Measurements from ENCODE around the gene DOCK4. TPM values are rescaled to one million over a fixed set of nuclear protein-coding genes. Genes with fewer than 3 reads are reported as not detected.

Gene DOCK4
- total and polyA plus RNA-seq, 4 donors: 2.9 to 94.3 (median 20.0) TPM

- no peaks in the 10 kb centered on the region for H3K4me1 ChIP-seq (ENCODE audit: control insufficient read depth in 1 of 2, insufficient read depth in 2 of 2, low read length in 2 of 2)
- no peak overlapping the region for H3K27ac ChIP-seq (ENCODE audit: low read depth in 1 of 2, low read length in 2 of 2)
- no peak overlapping the region for H3K4me3 ChIP-seq (ENCODE audit: low read length in 2 of 2)
- no peaks in the 10 kb centered on the region for H3K9me3 ChIP-seq (ENCODE audit: control insufficient read depth, low read length)
- 87 to 89% methylated on average over 10 of the region's 10 CpGs for WGBS, 2 donors
- ATAC-seq (ENCODE audit: low FRiP score) (no peak), DNase-seq (no peak)
- no peaks in the 10 kb centered on the region for H3K36me3 ChIP-seq (ENCODE audit: control insufficient read depth in 1 of 2, insufficient read depth in 2 of 2, low read length in 1 of 2)
- H3K27me3 ChIP-seq (ENCODE audit: control insufficient read depth in 1 of 2, insufficient read depth in 2 of 2, low read length in 1 of 2): no peaks in the 10 kb centered on the region
- intact Hi-C loops (cut with DNase I): loop anchor here in 1 of 2 donors (10.0 kb wide), 1 partner anchor 641 kb away; no protein-coding TSS in a partner anchor
Observed at GRCh38 chr7:111853201-111853990, 352.8 kb downstream of the DOCK4 start.

GRCh38 chr7:111852081-111852480 is 354.1 kb downstream of the DOCK4 start:
- intact Hi-C loops (cut with DNase I): loop anchor here in 1 of 2 donors (10.0 kb wide), 1 partner anchor 643 kb away; no protein-coding TSS in a partner anchor
- no peaks in the 10 kb centered on the region for H3K4me1 ChIP-seq (ENCODE audit: control insufficient read depth in 1 of 2, insufficient read depth in 2 of 2, low read length in 2 of 2)
- no peak overlapping the region for H3K27ac ChIP-seq (ENCODE audit: low read depth in 1 of 2, low read length in 2 of 2)
- DNase-seq: no peak
- 92 to 94% methylated on average over 7 of the region's 7 CpGs for WGBS, 2 donors
- no peaks in the 10 kb centered on the region for H3K27me3 ChIP-seq (ENCODE audit: control insufficient read depth in 1 of 2, insufficient read depth in 2 of 2, low read length in 1 of 2)
- no peak overlapping the region for H3K4me3 ChIP-seq (ENCODE audit: low read length in 2 of 2)
- no peaks in the 10 kb centered on the region for H3K36me3 ChIP-seq (ENCODE audit: control insufficient read depth in 1 of 2, insufficient read depth in 2 of 2, low read length in 1 of 2)
- no peak for ATAC-seq (ENCODE audit: low FRiP score)
- no peaks in the 10 kb centered on the region for H3K9me3 ChIP-seq (ENCODE audit: control insufficient read depth, low read length)

- 91 to 93% methylated on average over 6 of the region's 6 CpGs for WGBS, 2 donors
- no peaks in the 10 kb centered on the region for H3K27me3 ChIP-seq (ENCODE audit: control insufficient read depth in 1 of 2, insufficient read depth in 2 of 2, low read length in 1 of 2)
- H3K4me1 ChIP-seq (ENCODE audit: control insufficient read depth in 1 of 2, insufficient read depth in 2 of 2, low read length in 2 of 2): no peaks in the 10 kb centered on the region
- no peaks in the 10 kb centered on the region for H3K9me3 ChIP-seq (ENCODE audit: control insufficient read depth, low read length)
- DNase-seq (no peak), ATAC-seq (ENCODE audit: low FRiP score) (no peak)
- intact Hi-C loops (cut with DNase I): no loop called here
- no peak overlapping the region for H3K27ac ChIP-seq (ENCODE audit: low read depth in 1 of 2, low read length in 2 of 2)
- peaks cover 0 to 2% of the 10 kb centered on the region in 2 donors for H3K36me3 ChIP-seq (ENCODE audit: control insufficient read depth in 1 of 2, insufficient read depth in 2 of 2, low read length in 1 of 2)
- no peak overlapping the region for H3K4me3 ChIP-seq (ENCODE audit: low read length in 2 of 2)
Observed at GRCh38 chr7:111846898-111847297, 359.3 kb downstream of the DOCK4 start.

- H3K36me3 ChIP-seq (ENCODE audit: control insufficient read depth in 1 of 2, insufficient read depth in 2 of 2, low read length in 1 of 2): peaks cover 0 to 2% of the 10 kb centered on the region in 2 donors
Observed at GRCh38 chr7:111845853-111846252, 360.3 kb downstream of the DOCK4 start.

GRCh38 chr7:111844904-111845671 is 361.1 kb downstream of the DOCK4 start:
- peaks cover 0 to 2% of the 10 kb centered on the region in 2 donors for H3K36me3 ChIP-seq (ENCODE audit: control insufficient read depth in 1 of 2, insufficient read depth in 2 of 2, low read length in 1 of 2)
- no peak for ATAC-seq (ENCODE audit: low FRiP score)

More at GRCh38 chr7:111845853-111846252, 360.3 kb downstream of the DOCK4 start:
- Histone ChIP-seq H3K4me1 (ENCODE audit: control insufficient read depth in 1 of 2, insufficient read depth in 2 of 2, low read length in 2 of 2) (no peaks in the 10 kb centered on the region), H3K27me3 (ENCODE audit: control insufficient read depth in 1 of 2, insufficient read depth in 2 of 2, low read length in 1 of 2) (no peaks in the 10 kb centered on the region), H3K4me3 (ENCODE audit: low read length in 2 of 2) (no peak overlapping the region), H3K9me3 (ENCODE audit: control insufficient read depth, low read length) (no peaks in the 10 kb centered on the region), H3K27ac (ENCODE audit: low read depth in 1 of 2, low read length in 2 of 2) (no peak overlapping the region)
- ATAC-seq (ENCODE audit: low FRiP score) (no peak), DNase-seq (no peak)
- WGBS, 2 donors: 94% methylated on average over 4 of the region's 4 CpGs
- intact Hi-C loops (cut with DNase I): no loop called here

GRCh38 chr7:111842491-111842890 is 363.7 kb downstream of the DOCK4 start:
- intact Hi-C loops (cut with DNase I): no loop called here
- DNase-seq: no peak
- WGBS, 2 donors: 73 to 74% methylated on average over 3 of the region's 3 CpGs
- no peak overlapping the region for H3K4me3 ChIP-seq (ENCODE audit: low read length in 2 of 2)
- no peak overlapping the region for H3K27ac ChIP-seq (ENCODE audit: low read depth in 1 of 2, low read length in 2 of 2)
- no peaks in the 10 kb centered on the region for H3K9me3 ChIP-seq (ENCODE audit: control insufficient read depth, low read length)
- ATAC-seq (ENCODE audit: low FRiP score): no peak
- no peaks in the 10 kb centered on the region for H3K4me1 ChIP-seq (ENCODE audit: control insufficient read depth in 1 of 2, insufficient read depth in 2 of 2, low read length in 2 of 2)
- peaks cover 0 to 2% of the 10 kb centered on the region in 2 donors for H3K36me3 ChIP-seq (ENCODE audit: control insufficient read depth in 1 of 2, insufficient read depth in 2 of 2, low read length in 1 of 2)
- H3K27me3 ChIP-seq (ENCODE audit: control insufficient read depth in 1 of 2, insufficient read depth in 2 of 2, low read length in 1 of 2): no peaks in the 10 kb centered on the region

More at GRCh38 chr7:111844904-111845671, 361.1 kb downstream of the DOCK4 start:
- DNase-seq: no peak
- WGBS, 2 donors: 90 to 91% methylated on average over 4 of the region's 4 CpGs
- Histone ChIP-seq H3K27me3 (ENCODE audit: control insufficient read depth in 1 of 2, insufficient read depth in 2 of 2, low read length in 1 of 2) (no peaks in the 10 kb centered on the region), H3K9me3 (ENCODE audit: control insufficient read depth, low read length) (no peaks in the 10 kb centered on the region), H3K27ac (ENCODE audit: low read depth in 1 of 2, low read length in 2 of 2) (no peak overlapping the region), H3K4me1 (ENCODE audit: control insufficient read depth in 1 of 2, insufficient read depth in 2 of 2, low read length in 2 of 2) (no peaks in the 10 kb centered on the region), H3K4me3 (ENCODE audit: low read length in 2 of 2) (no peak overlapping the region)
- intact Hi-C loops (cut with DNase I): no loop called here

GRCh38 chr7:111841596-111842205 is 364.5 kb downstream of the DOCK4 start:
- no peaks in the 10 kb centered on the region for H3K4me1 ChIP-seq (ENCODE audit: control insufficient read depth in 1 of 2, insufficient read depth in 2 of 2, low read length in 2 of 2)
- H3K27me3 ChIP-seq (ENCODE audit: control insufficient read depth in 1 of 2, insufficient read depth in 2 of 2, low read length in 1 of 2): no peaks in the 10 kb centered on the region
- no peak for DNase-seq
- no peaks in the 10 kb centered on the region for H3K9me3 ChIP-seq (ENCODE audit: control insufficient read depth, low read length)
- H3K36me3 ChIP-seq (ENCODE audit: control insufficient read depth in 1 of 2, insufficient read depth in 2 of 2, low read length in 1 of 2): peaks cover 0 to 2% of the 10 kb centered on the region in 2 donors
- H3K4me3 ChIP-seq (ENCODE audit: low read length in 2 of 2): no peak overlapping the region
- ATAC-seq (ENCODE audit: low FRiP score): no peak
- H3K27ac ChIP-seq (ENCODE audit: low read depth in 1 of 2, low read length in 2 of 2): no peak overlapping the region
- intact Hi-C loops (cut with DNase I): no loop called here
- 76 to 78% methylated on average over 5 of the region's 5 CpGs for WGBS, 2 donors

- no peak for ATAC-seq (ENCODE audit: low FRiP score)
- 61 to 66% methylated on average over 3 of the region's 3 CpGs for WGBS, 2 donors
Observed at GRCh38 chr7:111840528-111840927, 365.7 kb downstream of the DOCK4 start.

More at GRCh38 chr7:111840528-111840927, 365.7 kb downstream of the DOCK4 start:
- intact Hi-C loops (cut with DNase I): no loop called here
- Histone ChIP-seq H3K4me1 (ENCODE audit: control insufficient read depth in 1 of 2, insufficient read depth in 2 of 2, low read length in 2 of 2) (no peaks in the 10 kb centered on the region), H3K27me3 (ENCODE audit: control insufficient read depth in 1 of 2, insufficient read depth in 2 of 2, low read length in 1 of 2) (no peaks in the 10 kb centered on the region), H3K4me3 (ENCODE audit: low read length in 2 of 2) (no peak overlapping the region), H3K36me3 (ENCODE audit: control insufficient read depth in 1 of 2, insufficient read depth in 2 of 2, low read length in 1 of 2) (no peaks in the 10 kb centered on the region), H3K27ac (ENCODE audit: low read depth in 1 of 2, low read length in 2 of 2) (no peak overlapping the region), H3K9me3 (ENCODE audit: control insufficient read depth, low read length) (no peaks in the 10 kb centered on the region)
- no peak for DNase-seq
